ENCODE measurements around the gene LGALS9B. TPM values are rescaled to one million over a fixed set of nuclear protein-coding genes. Genes with fewer than 3 reads are reported as not detected.
"Not testable (repeated sequence)": the region's sequence is repeated elsewhere in the genome, so short reads cannot be mapped to it uniquely, and the experiment has no call there.

Gene LGALS9B
- total RNA-seq, 2 experiments from 2014 or later = not detected

DNA sequence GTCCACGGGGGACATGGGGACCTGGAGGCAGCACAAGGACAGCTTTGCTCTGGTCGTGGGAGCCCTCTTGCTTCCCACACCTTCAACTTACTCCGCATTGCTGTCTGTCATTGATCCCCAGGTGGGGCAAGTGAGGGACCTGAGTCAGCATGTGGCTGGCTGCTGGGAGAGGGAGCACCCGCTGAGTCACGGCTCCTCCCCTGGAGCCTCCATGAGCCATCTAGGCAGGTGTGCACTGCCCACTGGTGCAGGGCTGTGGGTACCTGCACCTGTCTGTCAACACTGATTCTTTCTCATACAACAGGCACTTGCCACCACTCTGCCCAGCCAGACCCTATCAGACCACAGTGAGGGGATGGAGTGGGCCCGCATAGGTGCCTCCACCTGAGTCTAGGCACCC lies 24.8 kb upstream of the LGALS9B start:
- H3K9me3 Mint-ChIP-seq; DNase-seq; H3K27ac ChIP-seq (ENCODE audit: low read depth in 1 of 2, low read length in 2 of 2); H3K4me3 ChIP-seq (ENCODE audit: low read length); ATAC-seq (ENCODE audit: poor library complexity); H3K27ac Mint-ChIP-seq; H3K4me1 ChIP-seq (ENCODE audit: insufficient read depth, low read length); intact Hi-C loops (cut with DNase I, micrococcal nuclease); H3K36me3 ChIP-seq (ENCODE audit: insufficient read depth, low read length); H3K4me1 Mint-ChIP-seq (ENCODE audit: low read depth); H3K9me3 ChIP-seq (ENCODE audit: control insufficient read depth in 1 of 2, insufficient read depth in 1 of 2, low read length in 2 of 2); H3K27me3 ChIP-seq (ENCODE audit: control insufficient read depth in 1 of 2, insufficient read depth in 2 of 2, low read length in 2 of 2); H3K4me3 Mint-ChIP-seq; POLR2A ChIA-PET; H3K27me3 Mint-ChIP-seq; CTCF ChIA-PET; H3K36me3 Mint-ChIP-seq (ENCODE audit: low read depth): not testable (repeated sequence)

DNA sequence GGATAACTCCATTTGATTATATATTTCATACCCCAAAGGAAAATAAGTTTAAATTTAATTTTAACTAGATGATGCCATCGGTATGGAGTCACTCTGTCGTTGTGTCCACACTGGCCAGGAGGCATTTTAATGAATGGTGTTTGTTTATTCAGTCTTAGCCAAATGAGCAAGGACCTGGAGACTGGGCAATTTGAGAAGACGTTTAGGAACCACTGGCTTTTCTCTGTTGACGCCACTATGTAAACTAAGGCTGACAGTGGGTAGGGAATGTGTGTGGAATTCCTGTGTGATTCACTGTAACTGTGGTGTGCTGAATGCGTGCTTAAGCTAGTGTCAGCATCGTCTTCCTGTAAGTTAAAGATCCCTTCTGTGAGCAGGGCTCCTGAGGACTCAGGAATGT lies 17.6 kb upstream of the LGALS9B start:
- CTCF ChIA-PET; H3K4me1 ChIP-seq (ENCODE audit: insufficient read depth, low read length); DNase-seq; H3K36me3 Mint-ChIP-seq (ENCODE audit: low read depth); H3K27me3 ChIP-seq (ENCODE audit: control insufficient read depth in 1 of 2, insufficient read depth in 2 of 2, low read length in 2 of 2); H3K27ac ChIP-seq (ENCODE audit: low read depth in 1 of 2, low read length in 2 of 2); H3K9me3 Mint-ChIP-seq; H3K4me3 ChIP-seq (ENCODE audit: low read length); POLR2A ChIA-PET; H3K36me3 ChIP-seq (ENCODE audit: insufficient read depth, low read length); H3K9me3 ChIP-seq (ENCODE audit: control insufficient read depth in 1 of 2, insufficient read depth in 1 of 2, low read length in 2 of 2); H3K27ac Mint-ChIP-seq; H3K27me3 Mint-ChIP-seq; H3K4me3 Mint-ChIP-seq; ATAC-seq (ENCODE audit: poor library complexity); intact Hi-C loops (cut with DNase I, micrococcal nuclease); H3K4me1 Mint-ChIP-seq (ENCODE audit: low read depth): not testable (repeated sequence)

DNA sequence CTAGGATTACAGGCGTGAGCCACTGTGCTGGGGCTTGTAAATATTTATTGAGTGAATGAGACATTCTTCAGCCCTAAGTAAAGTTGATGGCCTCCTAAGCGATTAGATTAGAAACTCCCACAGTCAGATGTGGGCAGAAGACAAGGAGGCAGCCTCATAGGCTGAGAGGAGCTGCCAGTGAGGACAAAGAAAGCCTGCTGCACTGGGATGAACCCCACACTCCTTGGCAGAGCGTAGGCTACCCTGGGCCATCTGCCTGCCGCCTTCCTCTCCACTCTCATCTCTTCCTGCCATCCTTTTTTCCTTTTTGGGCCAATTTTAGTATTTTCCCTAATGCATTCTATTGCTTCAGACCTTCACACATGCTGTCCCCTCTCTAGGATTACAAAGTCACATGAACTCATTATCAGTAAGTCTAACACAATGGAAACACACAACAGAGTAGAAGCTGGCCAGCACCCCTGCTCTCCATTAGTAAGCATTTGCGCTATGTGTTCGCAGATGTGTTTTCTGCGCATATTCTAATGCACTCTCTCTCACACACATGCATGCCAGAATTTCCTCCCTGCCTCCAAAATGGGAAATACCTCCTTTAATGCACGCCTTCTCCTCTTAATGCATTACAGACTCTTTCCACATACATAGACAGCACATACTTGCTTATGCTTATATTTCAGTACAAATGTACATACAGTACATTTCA lies 12.7 kb upstream of the LGALS9B start:
- H3K36me3 ChIP-seq (ENCODE audit: insufficient read depth, low read length); H3K4me3 ChIP-seq (ENCODE audit: low read length); POLR2A ChIA-PET; H3K4me1 Mint-ChIP-seq (ENCODE audit: low read depth); H3K4me1 ChIP-seq (ENCODE audit: insufficient read depth, low read length); H3K4me3 Mint-ChIP-seq; H3K9me3 Mint-ChIP-seq; CTCF ChIA-PET; H3K27ac Mint-ChIP-seq; ATAC-seq (ENCODE audit: poor library complexity); intact Hi-C loops (cut with DNase I, micrococcal nuclease); DNase-seq; H3K27me3 ChIP-seq (ENCODE audit: control insufficient read depth in 1 of 2, insufficient read depth in 2 of 2, low read length in 2 of 2); H3K36me3 Mint-ChIP-seq (ENCODE audit: low read depth); H3K27ac ChIP-seq (ENCODE audit: low read depth in 1 of 2, low read length in 2 of 2); H3K9me3 ChIP-seq (ENCODE audit: control insufficient read depth in 1 of 2, insufficient read depth in 1 of 2, low read length in 2 of 2); H3K27me3 Mint-ChIP-seq: not testable (repeated sequence)

DNA sequence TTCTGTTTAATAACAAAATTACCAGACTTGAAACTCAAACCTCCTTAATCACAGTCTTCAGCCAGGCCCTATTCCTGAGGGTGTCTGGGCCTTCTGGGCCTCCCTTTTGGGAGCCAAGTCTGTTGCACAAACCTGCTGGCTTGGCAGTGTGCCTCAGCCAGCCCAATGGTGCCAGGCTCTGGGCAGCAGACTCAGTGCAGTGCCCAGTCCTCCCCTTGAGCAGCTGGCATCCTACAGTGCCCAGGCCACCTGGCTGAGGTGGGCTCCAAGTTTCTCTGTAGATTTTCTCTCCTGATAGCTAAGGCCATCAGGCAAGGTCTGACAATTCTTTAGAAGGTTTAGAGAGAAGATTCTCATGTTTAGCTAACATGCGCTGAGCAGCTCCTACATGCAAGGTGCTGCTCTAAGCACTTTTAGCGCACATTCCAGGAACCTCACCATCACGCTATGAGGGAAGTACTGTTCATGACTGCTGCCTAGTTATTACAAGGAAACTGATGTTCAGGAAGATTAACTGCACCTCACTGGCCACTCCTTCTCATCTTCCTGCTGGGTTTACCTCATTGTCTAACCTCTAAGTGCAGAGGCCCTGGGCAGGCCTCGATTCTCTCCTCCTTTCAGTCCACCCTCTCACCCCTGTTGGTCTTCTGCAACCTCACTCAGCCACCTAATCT lies 10.2 kb upstream of the LGALS9B start:
- not testable (repeated sequence) for ATAC-seq (ENCODE audit: poor library complexity); H3K9me3 ChIP-seq (ENCODE audit: control insufficient read depth in 1 of 2, insufficient read depth in 1 of 2, low read length in 2 of 2)

DNA sequence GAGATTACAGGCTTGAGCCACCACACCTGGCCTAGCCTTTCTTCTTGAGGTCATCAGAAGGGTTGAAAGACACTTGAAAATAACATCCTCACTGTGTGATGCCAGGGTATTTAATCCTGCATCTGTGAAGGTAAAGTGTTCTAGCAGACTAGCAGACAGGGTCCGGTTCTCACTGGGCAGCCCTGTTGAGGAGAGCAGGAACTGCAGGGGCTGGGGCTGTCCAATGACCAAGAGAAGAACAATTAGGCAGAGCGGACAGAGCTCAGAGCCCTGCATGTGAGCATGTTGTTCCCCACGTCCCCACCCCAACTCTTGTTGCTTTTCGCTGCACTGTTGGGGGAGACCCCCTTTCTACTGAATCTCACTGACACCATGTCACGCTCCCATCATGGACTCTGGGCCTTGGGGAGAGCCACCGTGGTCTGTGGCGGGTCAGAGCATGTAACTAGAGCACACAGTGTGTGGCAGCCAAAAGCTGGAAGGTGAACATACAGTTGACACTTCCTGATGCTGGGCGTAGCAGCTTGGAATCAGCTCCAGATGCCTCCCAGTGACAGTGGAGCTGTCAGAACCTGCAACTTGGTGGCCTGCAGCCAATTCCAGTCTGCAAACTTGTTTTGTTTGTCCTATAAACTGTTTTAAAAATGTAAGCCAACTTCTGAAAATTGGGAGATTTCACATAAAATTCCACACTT lies 7.9 kb upstream of the LGALS9B start:
- DNase-seq; H3K9me3 ChIP-seq (ENCODE audit: control insufficient read depth in 1 of 2, insufficient read depth in 1 of 2, low read length in 2 of 2); H3K9me3 Mint-ChIP-seq; H3K36me3 Mint-ChIP-seq (ENCODE audit: low read depth); intact Hi-C loops (cut with DNase I, micrococcal nuclease); H3K27me3 ChIP-seq (ENCODE audit: control insufficient read depth in 1 of 2, insufficient read depth in 2 of 2, low read length in 2 of 2); H3K27ac ChIP-seq (ENCODE audit: low read depth in 1 of 2, low read length in 2 of 2); H3K4me1 ChIP-seq (ENCODE audit: insufficient read depth, low read length); CTCF ChIA-PET; POLR2A ChIA-PET; H3K4me3 ChIP-seq (ENCODE audit: low read length); ATAC-seq (ENCODE audit: poor library complexity); H3K27me3 Mint-ChIP-seq; H3K27ac Mint-ChIP-seq; H3K36me3 ChIP-seq (ENCODE audit: insufficient read depth, low read length); H3K4me3 Mint-ChIP-seq; H3K4me1 Mint-ChIP-seq (ENCODE audit: low read depth): not testable (repeated sequence)

More for the DNA sequence above, 10.2 kb upstream of the LGALS9B start:
- POLR2A ChIA-PET; H3K27me3 ChIP-seq (ENCODE audit: control insufficient read depth in 1 of 2, insufficient read depth in 2 of 2, low read length in 2 of 2); DNase-seq; H3K36me3 Mint-ChIP-seq (ENCODE audit: low read depth); H3K27me3 Mint-ChIP-seq; H3K36me3 ChIP-seq (ENCODE audit: insufficient read depth, low read length); H3K4me3 Mint-ChIP-seq; H3K4me3 ChIP-seq (ENCODE audit: low read length); H3K27ac Mint-ChIP-seq; H3K27ac ChIP-seq (ENCODE audit: low read depth in 1 of 2, low read length in 2 of 2); CTCF ChIA-PET; H3K9me3 Mint-ChIP-seq; H3K4me1 Mint-ChIP-seq (ENCODE audit: low read depth); H3K4me1 ChIP-seq (ENCODE audit: insufficient read depth, low read length); intact Hi-C loops (cut with DNase I, micrococcal nuclease): not testable (repeated sequence)

DNA sequence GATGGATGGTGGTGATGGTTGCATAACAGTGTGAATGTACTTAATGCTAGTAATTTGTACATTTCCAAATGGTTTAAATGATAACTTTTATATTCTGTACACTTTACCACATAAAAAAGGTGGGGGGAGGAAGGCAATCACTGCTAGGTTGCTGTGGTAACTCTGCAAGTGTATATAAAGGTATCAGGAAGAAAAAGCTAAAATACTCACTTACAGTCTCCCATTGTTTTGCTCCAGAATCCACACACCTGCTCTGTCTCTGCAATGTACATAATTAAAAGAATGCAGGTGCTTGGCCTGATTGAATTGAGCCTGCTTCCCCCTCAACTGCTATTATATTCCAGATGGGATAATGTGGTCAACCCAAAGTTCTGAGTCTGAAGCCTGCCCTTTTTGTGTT lies 6.7 kb upstream of the LGALS9B start:
- H3K27me3 Mint-ChIP-seq; H3K4me3 Mint-ChIP-seq; H3K4me3 ChIP-seq (ENCODE audit: low read length); H3K4me1 Mint-ChIP-seq (ENCODE audit: low read depth); CTCF ChIA-PET; H3K36me3 Mint-ChIP-seq (ENCODE audit: low read depth); H3K9me3 ChIP-seq (ENCODE audit: control insufficient read depth in 1 of 2, insufficient read depth in 1 of 2, low read length in 2 of 2); H3K4me1 ChIP-seq (ENCODE audit: insufficient read depth, low read length); H3K27ac Mint-ChIP-seq; H3K9me3 Mint-ChIP-seq; POLR2A ChIA-PET; intact Hi-C loops (cut with DNase I, micrococcal nuclease); ATAC-seq (ENCODE audit: poor library complexity); H3K27me3 ChIP-seq (ENCODE audit: control insufficient read depth in 1 of 2, insufficient read depth in 2 of 2, low read length in 2 of 2); H3K36me3 ChIP-seq (ENCODE audit: insufficient read depth, low read length); DNase-seq; H3K27ac ChIP-seq (ENCODE audit: low read depth in 1 of 2, low read length in 2 of 2): not testable (repeated sequence)

DNA sequence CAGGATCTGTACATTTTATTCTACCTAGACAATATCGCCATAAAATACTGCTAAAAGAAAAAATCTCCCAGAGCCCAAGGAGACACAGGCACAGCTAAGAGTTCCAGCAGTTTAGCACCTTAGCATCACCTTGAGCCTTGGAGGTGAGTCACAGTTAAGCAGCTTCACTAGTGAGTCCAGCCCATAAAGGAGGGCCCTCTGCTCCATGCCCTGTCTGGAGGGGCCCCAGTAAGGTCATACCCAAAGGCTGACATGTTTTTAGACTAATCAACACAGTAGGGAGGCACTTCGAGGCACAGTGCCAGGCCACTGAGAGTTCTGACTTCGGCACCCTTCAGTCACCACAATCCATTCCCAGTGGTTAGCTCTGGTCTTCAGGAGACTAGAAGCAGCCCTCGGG lies 2.6 kb upstream of the LGALS9B start:
- H3K4me1 ChIP-seq (ENCODE audit: insufficient read depth, low read length); H3K4me3 Mint-ChIP-seq; H3K9me3 Mint-ChIP-seq; POLR2A ChIA-PET; H3K9me3 ChIP-seq (ENCODE audit: control insufficient read depth in 1 of 2, insufficient read depth in 1 of 2, low read length in 2 of 2); H3K27ac Mint-ChIP-seq; DNase-seq; H3K36me3 Mint-ChIP-seq (ENCODE audit: low read depth); H3K27me3 Mint-ChIP-seq; H3K4me3 ChIP-seq (ENCODE audit: low read length); intact Hi-C loops (cut with DNase I, micrococcal nuclease); CTCF ChIA-PET; H3K4me1 Mint-ChIP-seq (ENCODE audit: low read depth); H3K36me3 ChIP-seq (ENCODE audit: insufficient read depth, low read length); H3K27me3 ChIP-seq (ENCODE audit: control insufficient read depth in 1 of 2, insufficient read depth in 2 of 2, low read length in 2 of 2); ATAC-seq (ENCODE audit: poor library complexity); H3K27ac ChIP-seq (ENCODE audit: low read depth in 1 of 2, low read length in 2 of 2): not testable (repeated sequence)
